Esophagus mucosa (tissue), 1 donor: ENCODE results near the gene HIVEP3. TPM values are rescaled to one million over a fixed set of nuclear protein-coding genes. Genes with fewer than 3 reads are reported as not detected.
A peak's percentile ranks its signal among the peaks of the same experiment; 100 is the strongest.

ENCODE experiments used
- ATAC-seq: fragments of 200-7000 bp; cut with Tn5 transposase; one replicate; pipeline ENCODE4 v1.9.1; 2020
- total RNA-seq: library from RNA; stranded (reverse); gene quantifications from one replicate; pipeline ENCODE4 v1.2.4, GENCODE V29; 2023
- donor health status: DM: yes; HTN: yes; CAD: no.

Gene HIVEP3
- total RNA-seq, 1 donor from 2014 or later: 7.0 TPM

DNA sequence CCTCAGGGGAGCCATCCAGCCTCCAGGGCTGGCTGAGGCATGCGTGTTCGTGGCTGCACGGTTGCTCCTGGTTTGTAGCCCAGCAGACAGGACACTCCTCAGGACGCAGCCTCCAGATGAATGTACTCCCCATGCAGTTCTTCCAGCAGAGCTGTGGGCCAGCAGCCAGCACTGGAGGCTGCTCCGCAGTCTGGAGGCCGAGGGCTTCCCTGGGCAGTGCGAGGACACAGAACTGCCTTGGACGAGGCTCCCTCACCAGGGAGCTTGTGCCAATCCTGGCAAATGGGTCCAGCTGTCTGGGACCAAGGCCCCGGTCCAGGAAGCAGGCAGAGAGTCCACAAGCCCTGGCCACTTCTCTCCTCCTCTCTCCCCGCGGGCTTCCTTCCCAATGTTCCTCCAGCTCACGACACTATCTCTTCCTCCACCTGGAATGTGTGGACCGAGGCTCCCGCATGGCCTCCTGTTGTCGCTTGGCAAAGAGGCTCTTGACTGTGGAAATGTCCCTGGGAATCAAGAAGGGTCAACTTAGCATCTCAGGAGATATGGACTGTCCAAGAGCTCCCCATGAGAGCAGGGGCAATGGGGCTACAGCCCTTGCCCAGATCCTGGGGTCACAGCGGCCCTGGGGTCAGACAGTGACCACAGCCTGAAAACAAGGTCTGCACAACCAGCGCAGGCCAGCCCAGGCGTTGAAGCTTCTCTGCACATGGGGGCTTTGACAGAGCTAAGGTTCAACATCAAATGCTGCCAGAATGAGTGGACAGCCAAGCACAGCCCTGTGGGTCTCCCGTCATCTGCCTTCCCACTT lies 439.5 kb downstream of the HIVEP3 start:
- no peak for ATAC-seq

DNA sequence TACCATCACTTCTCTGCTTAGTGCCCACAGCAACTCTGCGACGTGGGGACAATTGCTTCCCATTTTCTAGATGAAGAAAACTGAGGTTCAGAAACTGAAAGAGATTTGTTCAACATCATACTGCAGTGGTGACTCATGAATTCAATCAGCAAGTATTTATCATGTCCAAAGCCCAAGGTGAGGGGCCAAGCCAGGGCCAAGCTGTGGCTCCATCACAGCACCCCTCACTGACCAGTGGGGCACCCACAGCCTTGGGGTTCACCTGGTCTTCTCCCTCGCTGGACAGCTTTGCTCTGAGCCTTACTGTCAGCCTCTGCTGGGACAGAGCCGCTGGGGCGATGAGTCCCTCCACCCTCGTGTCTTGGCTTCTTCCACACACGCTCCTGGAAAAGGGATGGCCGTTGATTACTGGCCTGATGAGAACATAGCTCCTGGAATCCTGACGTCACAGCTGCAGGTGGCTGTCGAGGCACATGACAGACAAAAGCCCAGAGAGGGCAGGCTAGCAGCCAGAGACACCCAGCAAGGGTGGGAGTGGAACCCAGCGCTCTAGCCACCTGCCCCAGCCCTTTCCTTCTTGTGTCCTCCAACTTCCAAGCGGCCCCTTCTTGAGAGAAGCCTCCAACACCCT lies 440.5 kb downstream of the HIVEP3 start:
- ATAC-seq: no peak

DNA sequence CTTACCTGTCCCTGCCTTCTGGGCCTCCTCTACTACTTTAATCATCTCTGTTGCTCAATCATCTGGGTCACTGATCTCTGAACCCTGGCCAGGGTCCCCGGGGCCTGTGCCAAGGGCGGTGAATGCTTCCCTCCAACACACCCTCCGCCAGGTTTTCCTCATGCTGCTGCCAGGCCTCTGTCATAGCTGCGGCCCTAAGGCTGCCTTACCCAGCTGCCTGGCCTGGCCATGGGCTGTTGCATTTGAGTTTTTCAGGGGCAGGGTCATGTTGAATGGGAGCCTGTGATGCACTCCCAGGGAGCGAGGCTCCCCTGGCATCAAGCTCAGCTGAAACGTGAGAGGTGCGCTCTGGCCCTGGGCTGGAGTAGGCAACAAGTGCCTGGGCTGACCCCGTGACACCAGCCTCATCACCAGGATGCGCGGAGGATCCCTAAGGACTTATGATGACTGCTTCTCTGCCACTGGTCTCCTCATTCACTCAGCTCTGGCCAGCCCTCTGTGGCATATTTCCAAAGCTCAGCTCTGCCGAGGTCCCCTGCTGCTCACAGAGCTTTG lies 441.8 kb downstream of the HIVEP3 start:
- ATAC-seq: peak; percentile 76

DNA sequence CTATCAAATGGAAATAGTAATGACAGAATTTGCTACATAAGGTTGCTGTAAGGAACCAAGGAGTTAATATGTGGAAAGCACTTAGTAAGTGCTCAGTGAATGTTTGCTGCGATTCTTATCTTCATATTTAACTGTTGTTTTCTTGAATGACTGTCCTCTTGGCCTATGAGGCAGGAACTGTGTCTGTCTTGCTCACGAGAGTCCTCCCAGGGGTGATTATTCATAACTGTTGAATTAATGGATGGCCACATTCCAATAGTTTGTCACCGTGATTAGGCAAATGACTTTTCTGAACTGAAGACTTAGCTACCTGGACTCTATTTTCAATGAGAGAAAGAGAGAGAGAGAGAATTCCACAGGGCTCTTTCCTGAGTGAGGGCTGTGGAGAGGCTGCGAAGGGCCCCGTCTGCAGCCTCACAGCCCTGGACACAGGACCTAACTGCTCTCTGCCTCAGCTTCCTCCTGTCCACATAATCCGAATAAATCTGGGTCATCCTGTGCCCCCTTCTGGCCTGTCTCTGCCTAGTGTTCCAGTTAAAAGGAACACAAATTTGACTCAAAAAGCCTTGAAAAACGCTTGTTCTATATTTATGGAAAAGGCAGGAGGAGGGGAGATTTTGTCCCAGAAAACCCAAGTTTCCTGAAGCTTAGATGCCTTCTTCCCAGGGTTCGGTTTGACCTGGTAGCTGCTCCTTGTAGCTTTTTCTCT lies 442.7 kb downstream of the HIVEP3 start:
- ATAC-seq: peak; percentile 44

DNA sequence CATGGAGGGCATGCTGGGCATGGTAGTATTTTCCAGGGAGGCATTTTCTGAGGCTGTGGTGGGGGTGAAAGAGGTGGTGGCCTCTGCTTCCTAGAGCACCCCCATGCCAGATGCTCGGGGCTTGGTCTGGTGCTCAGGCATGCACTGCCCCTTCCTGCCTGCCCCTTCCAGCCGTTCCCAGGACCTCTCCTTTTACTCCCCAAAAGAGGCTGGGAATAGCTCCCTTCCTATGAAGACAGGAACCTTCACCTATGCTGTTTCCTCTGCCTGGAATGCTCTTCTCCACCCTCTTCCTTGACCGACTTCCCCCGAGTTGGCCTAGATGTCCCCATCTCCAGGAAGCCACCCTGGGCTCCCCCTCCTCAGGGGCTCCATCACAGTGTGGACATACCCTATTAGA lies 443.4 kb downstream of the HIVEP3 start:
- no peak for ATAC-seq

DNA sequence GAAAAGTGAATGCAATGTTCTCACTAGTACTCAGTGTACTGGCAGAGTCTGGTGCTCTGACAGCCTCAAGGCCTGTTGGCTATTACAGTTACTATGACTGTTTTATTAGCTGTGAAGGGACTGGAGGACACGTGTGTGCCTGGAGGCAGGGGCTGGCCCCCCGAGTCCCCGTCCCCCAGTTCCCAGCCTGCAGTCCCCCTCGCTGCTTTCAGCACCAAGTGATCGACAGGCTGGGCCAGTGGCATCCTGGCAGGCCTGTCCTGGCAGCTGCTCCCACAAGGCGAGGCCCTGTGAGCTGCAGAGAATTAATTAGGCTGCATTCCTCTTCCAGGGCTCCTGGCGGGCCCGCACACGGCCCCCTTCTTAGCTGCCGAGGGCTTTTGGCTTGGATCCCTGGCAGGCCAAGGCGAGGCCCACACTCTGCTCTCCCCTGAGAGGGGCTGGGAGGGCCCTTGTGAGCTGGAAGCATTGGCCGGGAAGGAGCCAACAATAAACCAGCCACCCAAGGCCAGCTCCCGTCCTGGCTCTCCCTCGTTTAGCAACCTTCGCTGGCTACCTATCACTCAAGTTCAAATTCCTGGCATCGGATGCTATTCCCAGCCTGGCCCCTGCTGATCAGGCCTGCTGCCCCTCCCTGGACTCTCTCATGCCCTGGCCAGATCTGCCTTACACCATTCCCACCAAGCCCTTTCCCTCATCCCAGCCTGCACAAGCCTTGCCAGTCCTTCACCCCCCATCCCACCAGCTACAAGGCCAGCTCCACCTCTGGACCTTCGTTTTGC lies 444.0 kb downstream of the HIVEP3 start:
- peak; percentile 57 for ATAC-seq

DNA sequence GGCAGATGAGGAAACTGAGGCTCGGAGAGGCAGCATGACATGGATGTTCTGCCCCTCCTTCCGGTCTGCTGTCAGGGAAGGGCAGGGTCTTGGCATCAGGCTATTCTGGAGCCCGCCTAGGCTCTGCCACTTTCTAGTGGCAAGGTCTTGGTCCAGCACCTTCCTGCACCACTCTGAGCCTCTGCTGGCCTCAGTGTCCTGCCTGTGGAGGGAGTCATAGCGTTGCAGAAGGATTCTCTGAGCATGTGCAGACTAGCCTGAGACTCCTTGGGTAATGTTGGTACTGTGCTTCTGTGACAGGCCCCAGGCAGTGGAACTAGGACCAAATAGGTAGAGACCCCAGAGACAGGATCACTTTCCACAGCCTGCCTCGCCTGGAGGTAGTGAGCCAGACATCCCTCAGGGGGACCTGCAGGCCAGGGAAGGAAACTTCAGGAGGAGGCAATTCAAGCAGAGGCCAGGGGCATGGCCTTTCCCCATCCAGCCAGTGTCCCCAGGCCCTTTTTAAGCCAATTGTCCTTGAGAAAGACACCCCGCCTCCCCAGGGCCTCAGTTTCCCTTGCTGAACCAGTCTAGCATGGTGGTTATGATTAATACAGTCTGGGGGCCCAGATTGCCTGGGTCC lies 444.9 kb downstream of the HIVEP3 start:
- ATAC-seq: peak; percentile 42

DNA sequence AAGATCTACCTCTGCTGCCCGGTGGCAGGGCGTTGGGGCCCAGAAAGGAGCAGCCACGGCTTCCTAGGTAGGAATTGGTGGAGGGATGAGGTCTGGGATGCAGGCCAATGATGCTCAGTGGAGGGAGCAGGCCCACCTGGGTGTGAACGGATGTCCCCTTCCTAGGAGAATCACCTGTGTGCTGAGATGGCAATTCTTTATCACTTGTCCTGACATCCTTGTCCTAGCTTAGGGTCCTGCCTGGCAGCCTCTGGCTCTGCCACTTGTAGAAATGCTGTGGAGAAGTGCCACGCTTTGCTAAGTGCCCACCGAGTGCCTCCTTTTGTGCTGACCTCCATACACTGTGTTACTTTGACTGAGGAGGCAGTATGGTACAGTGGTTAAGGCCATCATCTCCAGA lies 447.1 kb downstream of the HIVEP3 start:
- no peak for ATAC-seq

DNA sequence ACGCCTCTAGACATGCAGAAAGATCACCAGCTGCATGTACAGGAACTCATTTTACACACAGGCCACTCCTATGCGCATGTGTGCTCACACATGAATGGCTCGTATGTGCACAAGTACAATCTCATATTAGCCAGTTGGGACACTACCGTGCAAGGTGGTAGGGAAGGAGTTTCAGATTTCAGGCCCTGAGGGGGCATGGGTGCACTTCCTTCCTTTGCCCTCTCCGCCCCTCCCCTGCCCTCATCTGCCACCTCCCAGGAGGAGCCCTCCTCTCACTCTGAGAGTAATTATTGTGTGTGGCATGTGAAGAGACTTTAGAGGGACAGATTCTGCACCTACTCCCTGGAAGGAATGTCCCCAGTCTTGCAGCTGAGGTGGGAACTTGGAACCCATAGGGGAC lies 449.0 kb downstream of the HIVEP3 start:
- ATAC-seq: no peak

DNA sequence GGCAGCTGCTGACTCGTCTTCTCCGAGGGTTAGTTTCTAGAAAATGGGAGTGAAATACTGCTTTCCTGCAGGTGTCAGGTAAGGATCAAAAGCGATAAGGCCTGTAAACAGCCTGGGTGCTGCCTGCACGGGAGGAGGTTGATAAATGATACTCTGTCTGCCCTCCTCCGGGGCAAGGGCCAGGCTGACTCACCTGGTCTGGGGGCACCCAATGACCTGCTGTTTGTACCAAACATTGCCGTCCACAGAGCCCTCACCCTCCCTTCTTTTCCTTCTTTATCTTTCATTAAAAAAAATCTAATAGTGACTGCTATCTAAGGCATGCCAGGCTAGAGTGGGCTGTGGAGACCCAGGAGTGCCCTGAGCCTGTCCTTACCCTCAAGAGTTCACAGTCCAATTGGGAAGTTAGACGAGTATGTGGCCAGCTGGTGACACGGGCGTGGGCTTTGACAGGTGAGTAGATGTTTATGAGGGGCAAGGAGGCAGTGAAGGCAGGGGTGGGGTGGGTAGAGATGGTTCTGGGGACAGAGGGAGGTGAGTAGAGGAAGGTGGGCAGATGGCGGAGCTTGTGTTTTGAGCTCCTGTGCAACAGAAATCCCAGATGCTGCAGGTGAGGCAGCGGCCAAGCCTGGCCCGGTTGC lies 450.5 kb downstream of the HIVEP3 start:
- no peak for ATAC-seq

DNA sequence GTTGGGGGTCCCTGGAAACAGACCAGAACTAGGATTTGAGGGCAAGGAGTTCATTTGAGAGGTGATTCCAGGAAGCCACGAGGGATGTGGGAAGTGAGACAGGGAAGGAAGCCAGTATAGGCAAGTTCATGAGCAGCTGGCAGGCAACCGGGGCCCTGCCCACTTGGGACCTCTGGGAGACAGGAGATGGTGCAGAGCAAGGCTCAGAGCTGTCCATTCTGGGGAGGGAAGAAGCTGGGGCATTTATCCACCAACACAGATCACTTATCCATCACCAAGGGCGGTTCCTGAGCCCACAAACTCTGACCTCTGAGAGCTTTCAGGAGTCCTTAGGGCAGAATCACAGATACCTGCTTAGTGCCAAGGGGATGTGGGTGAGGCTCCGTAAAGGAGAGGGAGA lies 451.0 kb downstream of the HIVEP3 start:
- no peak for ATAC-seq

DNA sequence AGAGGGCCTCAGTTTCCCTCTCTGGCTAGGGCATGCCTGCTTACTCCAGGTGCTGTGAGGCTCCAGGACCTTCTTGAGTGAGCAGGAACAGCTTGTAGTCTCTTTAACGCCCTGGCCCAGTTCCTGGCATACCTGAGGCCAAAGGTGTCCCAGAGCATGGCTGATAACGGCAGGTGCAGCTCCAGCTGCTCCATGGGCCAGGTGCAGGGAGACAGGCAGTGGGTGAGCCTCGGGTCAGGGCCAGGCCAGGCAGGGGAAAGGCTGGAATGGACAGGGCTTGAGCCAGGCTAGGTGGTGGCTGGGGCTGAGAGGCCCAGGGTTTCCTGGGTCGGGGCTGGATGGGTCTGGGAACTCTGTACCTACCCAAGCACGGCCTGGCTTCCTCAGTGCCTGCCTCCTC lies 452.6 kb downstream of the HIVEP3 start:
- ATAC-seq: peak; percentile 24

DNA sequence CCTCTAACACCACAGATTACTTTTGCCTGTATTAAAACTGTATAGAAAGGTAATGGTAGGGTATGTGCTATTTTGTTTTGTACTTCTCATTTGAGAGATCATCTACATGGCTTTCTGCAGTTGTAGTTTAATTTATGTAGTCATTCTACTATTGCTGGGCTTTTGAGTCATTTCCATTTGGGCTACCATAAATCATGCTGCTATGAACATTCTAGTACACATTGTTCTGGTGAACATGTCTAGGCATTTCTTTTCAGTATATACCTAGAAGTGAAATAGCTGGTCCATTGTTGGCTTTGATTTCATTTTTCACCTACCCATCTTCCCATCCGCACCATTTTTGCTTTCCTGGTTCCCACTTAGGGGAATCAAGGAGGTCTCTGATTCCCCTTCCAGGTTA lies 453.0 kb downstream of the HIVEP3 start:
- peak; percentile 63 for ATAC-seq

DNA sequence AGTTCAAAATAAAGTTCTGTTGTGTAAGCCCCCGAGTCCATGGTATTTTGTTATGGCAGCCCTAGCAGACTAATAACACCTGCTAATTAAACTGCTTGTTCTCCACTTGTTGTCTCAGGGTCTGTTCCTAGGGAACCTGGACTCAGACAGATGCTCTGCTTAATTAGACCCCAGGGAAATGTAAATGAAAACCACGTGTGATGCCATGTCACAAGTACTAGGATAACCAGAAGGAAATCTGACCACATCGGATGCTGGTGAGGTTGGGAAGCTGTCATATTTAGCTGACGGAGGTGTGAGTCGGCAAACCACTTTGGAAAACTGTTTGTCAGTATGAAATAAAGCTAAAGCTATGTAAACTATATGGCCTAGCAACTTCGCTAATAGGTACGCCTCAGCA lies 453.8 kb downstream of the HIVEP3 start:
- ATAC-seq: no peak

DNA sequence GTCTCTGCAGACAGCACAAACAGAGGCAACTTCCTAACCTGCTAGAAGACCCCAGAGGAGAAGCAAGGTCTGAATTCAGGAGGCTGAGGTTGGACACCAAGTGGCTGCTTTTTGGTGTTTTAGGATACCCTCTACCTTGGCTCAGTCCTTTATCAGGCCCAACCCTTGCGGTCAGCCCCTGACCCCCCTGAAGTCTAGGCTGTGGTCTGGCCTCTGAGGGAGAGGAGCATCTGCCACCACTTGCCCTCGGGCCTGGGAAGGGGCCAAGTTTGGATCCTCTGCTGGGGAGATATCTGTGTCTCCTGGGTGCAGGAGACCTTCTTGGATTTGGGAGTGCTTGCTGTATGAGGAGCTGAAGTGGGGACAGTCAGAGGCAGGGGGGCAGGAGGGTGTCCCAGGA lies 455.2 kb downstream of the HIVEP3 start:
- ATAC-seq: no peak

DNA sequence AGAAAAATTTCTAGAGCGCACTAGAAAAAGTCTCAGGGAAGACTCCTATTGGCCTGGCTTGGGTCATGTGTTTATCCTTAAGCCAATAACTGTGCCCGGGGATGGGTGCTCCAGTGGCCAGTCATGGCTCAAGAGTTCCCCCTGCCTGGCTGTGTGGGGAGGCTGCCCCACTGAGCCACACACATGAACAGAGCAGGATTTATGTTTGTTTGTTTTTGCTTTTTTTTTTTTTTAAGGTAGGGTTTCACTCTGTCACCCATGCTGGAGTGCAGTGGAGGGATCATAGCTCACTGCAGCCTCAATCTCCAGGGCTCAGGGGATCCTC lies 456.1 kb downstream of the HIVEP3 start:
- no peak for ATAC-seq

DNA sequence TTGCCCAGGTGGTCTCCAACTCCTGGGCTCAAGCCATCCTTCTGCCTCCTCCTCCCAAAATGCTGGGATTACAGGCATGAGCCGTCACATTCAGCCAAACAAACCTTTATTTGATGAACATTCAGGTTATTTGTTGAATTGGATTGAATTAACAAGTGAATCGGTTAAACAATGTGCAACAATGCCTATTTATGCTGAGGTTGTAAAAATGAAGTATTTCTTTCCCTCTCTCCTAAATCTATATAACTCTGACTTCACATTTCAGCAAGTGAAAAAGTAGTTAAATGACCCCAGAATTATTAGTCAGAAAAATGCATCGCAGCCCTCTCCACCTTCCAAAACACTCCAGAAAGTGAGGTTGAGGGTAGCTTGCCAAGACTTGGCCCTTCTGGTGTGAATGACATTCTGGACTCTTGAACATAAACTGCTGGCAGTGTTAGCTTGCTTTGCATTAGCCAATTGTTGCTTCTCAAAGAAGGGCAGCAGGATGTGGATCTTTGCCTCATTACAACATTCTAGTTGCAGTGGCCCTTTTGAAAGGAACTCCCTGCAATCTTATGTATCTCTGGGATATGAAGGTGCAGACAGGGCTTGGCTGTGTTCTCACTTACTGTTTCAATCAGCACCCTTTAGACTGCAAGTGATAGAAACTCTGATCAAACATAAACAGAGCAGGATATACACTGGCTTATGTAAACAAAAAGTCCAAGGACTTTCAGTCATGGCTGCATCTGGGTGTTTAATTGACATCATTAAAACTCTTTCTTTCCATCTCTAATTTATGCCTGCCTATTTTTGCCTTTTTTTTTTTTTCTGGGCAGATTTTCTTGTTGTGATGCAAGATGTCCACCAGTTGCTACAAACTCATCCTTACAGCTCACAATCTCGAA lies 456.7 kb downstream of the HIVEP3 start:
- no peak for ATAC-seq

DNA sequence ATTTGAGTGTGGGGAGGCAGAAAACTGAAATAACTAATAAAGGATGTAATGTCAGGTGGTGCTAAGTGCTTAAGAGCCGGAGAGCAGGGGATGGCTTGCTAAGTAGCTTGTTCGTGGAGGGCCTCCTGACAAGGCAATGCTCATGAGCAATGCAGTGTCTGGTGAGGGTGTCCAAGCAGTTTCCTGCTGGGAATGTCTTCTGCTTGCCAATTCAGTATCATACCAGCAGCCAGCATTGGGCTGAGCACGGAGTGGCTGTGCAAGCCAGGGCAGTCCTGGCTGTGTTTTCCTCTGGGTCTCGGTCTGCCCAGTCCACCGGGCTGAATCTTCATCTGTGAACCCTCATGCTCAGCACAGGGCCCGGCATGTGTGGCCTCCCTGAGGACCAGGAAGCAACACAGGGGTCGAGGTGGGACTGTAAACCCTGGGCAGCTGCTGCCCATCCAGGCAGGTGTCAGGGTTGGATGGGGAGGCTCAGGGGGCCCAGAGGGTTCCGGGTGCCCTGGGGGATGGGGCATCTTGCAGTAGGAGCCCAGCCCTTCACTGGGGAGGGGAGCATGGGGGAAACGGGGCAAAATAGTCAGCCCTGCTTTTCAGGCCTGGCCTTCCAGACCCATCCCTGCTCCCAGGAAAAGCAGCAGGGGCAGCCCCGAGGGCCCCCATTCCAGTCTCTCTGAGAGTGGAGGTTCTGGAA lies 461.7 kb downstream of the HIVEP3 start:
- ATAC-seq: no peak
